ENCODE results near the gene TARBP1.

DNA sequence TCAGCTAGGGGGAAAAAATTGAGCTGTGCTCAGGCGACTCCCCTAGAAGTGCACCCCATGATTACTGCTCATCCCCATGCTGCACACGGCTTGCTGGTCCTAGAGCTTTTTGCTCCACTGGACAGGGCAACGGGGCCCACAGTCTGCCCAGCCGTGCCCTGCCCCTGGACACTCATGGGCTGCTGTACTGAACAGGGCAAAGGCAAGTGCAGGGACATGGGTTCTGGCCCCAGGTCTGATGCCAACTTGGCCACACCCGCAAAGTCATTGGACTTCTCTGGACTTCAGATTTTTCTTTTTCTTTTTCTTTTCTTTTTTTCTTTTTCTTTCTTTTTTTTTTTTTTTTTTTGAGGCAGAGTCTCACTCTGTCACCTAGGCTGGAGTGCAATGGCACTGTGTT is 42.9 kb upstream of the TARBP1 start:
- TF ChIP-seq CTCF (conservative IDR thresholded peaks at IDR 0.05) (no peak), ZFX (IDR thresholded peaks at IDR 0.05) (no peak)
